NCI-H510A treated with DMSO at 0.1 percent for 48 hours (cell line): ENCODE data around the gene REPIN1.

Source experiments
- DNase-seq: peaks from one replicate; lab custom pipeline; 2025; lab: John Stamatoyannopoulos, UW

Gene REPIN1

DNA sequence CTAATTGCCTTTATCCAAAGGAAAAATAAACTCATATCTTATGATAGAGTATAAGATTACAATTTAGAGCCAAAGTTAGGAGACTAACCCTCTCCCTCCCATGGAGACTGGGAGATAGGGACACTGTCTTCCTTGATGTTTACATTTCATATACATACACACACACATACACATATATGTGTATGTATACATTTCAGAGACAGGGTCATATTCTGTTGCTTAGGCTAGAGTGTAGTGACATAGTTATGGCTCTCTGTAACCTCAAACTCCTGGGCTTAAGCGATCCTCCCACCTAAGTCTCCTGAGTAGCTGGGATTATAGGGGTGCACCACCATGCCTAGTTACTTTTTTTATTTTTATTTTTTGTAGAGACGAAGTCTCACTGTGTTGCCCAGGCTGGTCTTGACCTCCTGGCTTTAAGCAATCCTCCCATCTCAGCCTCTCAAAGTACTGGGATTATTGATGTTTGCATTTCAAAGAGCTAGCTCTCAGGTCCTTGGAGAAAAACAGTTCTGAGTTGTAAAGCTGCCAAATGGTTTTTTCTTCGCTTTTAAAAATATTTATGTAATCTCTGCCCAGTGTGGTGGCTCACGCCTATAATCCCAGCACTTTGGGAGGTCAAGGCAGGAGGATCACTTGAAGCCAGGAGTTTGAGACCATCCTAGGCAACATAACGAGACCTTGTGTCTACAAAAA lies 8.1 kb upstream of the REPIN1 start:
- DNase-seq, result no peak

DNA sequence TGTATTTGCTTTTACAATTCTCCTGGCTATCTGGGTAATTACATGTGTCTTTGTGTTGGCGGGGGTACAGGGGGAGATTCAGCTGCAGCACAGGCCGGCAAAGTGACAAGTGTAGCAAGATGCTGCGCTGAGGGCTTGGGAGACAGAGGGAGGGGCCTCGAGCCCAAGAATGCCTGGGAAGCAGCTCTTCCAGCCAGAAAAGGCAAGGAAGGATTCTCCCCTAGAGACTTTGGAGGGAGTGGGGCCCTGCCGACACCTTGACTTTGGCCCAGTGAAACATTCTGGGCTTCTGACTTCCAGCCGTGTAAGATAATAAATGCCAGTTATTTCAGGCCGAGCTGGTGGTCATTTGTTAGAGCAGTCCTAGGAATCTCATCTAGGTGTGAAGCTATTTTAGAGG lies 7.2 kb upstream of the REPIN1 start:
- DNase-seq, result no peak

DNA sequence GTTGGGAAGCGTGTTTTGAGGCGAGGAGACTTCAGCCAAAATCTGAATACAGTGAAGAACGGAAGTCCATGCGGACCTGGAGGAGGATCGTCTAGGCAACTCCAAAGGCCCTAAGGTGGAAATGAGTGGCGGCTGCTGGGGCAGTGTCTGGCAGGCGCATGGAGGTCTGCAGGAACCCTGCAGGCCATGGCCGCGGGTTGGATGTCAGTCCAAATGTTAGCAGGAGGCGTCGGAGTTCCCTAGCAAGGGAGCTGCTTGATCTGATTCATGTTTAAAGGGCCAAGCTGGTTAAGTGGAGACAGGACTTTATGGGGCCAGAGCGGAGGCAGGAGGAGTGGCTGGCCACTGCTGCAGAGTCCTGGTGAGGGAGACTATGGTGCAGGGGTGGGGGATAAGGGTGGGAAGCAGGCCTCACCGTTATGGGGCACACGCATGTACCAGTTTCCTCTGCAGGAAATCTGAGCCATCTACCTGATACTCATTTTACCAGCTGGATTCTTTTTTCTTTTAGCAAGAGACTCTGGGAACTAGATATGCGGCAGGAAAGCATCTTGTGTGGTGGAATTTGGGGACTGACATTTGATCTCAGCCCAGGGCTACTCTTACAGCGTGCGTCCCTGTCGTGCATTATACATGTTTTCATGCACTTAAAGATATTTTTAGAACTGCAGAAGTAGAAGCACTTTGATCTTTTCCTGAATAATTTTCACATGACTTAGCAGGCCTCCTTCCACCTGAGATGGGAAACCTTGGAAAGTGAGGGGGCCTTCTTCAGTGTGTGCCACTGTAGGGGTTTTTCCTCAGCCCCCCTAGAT lies 6.6 kb upstream of the REPIN1 start:
- DNase-seq, result no peak

DNA sequence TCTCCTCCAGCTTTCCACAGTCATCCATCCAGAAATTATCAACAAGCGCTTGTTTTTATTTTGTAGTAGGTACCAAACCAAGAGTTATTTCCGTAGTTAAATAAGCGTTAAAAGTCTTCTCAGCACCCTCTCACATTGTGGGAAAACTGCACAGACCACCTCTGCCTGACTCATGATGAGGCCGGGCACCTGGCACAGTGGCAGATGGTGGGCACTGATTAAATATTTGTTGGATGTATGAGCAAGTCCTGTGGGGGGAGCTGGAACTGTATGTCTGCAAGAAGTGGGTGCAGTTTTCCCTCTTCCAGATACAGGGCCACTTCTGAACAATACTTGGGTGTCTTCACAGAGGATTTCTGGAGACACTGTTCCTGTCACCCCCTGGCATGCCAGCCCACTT lies 5.3 kb upstream of the REPIN1 start:
- DNase-seq, result no peak

DNA sequence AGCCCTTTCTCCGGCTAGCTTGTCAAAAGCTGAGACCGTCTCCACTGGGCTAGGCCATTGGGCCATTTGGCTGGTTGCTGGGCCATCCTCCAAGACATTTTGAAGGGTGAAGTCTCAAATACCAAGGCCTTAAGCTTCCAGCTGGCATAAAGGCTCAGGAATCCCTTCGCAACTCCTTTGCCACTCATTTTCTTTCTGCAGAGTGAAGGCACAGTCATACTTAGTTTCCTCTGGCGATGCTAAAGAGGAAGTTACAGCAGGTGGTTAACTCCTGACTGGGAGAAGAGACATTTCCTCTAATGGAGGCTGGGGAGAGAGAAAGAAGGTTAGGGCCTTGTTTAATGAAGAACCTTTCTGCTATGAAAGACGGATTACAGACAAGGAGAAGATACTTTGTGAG lies 4.8 kb upstream of the REPIN1 start:
- DNase-seq, result no peak

DNA sequence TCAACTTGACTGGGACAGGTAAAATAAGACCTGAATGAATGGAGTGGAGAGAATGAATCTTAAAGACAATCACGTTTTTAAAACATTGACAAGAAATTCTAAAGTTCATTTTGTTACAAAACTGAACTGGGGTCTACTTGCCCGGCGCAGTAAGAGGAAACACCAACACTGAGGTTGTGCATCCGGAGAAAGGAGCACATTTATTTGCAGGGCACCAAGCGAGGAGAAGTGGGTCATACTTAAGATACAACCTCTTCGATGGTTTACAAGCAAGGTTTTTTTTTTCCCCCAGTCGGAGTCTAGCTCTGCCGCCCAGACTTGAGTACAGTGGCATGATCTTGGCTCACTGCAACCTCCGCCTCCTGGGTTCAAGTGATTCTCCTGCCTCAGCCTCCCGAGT lies 3.4 kb upstream of the REPIN1 start:
- no peak for DNase-seq

DNA sequence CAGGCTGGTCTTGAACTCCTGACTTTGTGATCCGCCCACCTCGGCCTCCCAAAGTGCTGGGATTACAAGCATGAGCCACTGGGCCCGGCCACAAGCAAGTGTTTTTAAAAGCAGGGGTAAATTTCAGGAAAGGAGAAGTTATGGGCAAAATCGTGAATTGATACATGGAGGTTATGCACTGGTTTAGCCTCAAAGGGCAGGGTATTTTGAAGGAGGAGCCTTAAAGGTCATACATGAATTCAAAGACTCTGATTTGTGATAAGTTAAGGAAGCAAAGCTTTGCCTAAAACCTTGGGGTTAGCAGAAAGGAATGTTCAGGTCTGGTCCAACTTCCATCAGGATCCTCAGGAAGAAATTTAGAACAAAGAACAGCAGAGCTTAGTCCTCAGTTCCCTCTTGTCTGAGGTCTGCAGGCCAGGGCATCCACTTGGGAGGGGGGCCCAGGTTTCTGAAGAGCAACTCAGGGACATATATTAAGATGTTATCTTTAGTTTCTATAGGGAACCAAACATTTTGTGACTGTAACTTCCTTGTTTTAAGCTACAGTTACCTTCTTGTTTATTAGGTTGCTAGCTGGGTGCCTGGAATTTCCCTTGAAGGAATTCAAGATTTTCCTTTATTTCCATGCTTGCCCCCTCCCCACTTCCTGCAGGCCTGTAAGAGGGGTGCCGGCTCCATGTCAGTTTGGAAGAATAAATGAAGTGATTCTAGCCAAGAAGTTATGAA lies 2.8 kb upstream of the REPIN1 start:
- DNase-seq, result no peak

DNA sequence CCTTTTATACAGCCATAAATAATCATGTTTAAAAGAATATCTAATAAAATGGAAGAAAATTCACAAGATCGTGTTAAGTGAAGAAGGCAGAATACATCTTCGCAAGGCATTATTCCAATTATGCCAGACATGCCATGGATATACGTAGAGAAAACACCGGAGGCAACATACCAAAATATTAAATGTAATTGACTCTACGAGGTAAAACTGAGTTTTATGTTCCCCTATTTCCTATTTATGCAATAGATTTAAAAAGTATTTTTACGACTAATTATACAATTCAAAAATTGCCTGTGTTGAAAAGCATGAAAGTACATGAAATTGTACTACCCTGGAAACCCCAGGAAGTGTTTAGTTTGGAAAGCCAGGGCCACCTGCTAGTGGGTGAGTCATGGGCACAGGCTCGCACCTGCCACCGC lies 936 bp upstream of the REPIN1 start:
- peak; percentile 68 for DNase-seq

DNA sequence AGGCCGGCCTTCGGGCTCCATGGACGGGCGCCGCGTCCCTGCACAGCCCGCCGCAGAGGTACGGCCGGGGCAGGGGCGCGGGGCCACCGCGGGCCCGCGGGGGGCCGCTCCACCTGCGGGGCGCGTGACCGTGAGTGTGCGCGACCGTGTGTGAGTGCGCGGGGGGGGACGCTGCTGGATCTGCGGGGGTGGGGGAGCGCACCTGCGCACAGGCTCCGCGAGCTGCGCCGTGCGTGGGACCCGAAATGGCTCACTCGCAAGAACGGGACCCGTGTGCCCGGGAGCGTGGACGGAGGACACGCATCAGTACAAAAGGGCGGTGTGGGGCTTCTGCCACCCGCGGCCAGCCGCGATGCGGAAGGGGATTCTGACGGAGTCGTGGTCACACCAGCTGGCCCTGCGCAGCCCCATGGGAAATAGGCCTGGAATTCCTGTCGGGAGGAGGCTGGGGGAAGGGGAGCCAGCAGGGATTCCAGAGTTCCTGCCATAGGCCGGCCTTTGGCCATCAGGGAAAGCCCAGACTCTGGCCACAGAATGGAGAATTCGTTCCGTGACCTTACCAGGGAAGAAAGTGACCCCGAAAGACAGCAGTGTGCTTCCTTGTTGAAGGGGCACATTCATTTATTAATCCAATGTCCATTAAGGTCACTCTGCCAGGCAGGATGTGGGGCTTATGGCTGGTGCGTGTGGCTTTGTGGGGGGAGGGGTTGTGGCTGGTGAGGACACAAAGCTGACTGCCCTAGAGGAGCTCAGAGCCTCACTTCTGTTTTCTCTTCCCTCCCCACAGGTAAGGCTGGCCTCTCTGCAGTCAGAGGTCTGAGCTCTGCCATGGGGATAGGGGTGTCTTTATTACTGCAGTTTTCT lies 494 bp downstream of the REPIN1 start:
- DNase-seq, result no peak

DNA sequence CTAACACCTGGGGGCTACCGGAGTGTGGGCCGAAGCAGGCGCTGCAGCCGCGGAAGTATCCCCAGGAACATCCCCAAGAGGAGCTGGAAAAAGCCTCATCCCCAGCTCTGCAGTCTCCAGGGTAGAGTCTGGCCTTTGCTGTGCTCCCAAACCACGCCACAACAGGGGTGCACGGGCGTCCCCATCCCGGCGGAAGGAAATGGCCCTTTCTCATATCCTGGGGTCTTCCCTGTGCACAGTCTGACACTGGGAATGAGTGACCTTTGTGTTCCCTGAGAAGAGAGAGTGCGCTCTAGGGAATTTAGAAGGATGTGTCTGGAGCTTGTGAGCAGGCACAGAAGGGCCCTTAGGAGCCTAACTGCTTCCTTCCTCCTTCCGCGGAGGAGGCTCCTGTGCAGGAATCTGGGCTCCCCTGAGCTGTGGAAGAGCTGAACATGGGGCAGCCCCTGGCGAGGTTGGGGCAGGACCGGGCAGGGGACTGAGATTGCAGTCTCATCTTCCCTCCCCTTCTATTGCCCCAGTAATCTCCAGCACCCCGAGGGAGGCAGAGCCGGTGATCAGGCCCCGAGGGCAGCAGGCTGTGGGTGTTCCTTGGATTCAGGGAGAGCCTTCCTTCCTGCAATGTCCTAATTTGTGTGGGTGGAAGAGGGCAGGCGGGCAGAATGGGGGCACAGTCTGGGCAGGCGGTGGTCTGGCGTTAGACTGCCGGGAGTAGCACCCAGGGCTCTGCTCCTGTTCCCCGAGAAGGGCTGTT lies 1.3 kb downstream of the REPIN1 start:
- no peak for DNase-seq

DNA sequence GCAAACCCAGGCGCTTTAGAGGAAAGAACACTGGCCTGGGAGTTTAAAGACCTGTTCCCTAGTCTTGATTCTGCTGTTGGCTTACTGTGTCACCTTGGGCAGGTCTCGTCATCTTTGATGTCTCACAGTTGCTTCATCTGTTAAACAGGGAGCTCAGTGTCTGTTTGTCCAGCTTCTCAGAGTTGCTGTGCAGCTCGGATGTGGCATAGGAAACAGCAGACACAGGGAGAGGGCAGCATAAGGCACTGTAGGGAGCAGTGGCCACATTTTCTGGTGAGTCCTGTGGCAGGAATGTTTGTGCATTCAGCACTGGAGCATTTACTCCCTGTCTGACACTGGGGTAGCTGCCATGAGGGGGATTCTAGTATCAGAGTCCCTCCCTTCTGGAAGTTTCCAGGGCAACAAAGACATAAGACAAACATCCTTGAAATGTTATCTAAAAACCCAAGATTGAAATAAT lies 2.0 kb downstream of the REPIN1 start:
- DNase-seq, result no peak

DNA sequence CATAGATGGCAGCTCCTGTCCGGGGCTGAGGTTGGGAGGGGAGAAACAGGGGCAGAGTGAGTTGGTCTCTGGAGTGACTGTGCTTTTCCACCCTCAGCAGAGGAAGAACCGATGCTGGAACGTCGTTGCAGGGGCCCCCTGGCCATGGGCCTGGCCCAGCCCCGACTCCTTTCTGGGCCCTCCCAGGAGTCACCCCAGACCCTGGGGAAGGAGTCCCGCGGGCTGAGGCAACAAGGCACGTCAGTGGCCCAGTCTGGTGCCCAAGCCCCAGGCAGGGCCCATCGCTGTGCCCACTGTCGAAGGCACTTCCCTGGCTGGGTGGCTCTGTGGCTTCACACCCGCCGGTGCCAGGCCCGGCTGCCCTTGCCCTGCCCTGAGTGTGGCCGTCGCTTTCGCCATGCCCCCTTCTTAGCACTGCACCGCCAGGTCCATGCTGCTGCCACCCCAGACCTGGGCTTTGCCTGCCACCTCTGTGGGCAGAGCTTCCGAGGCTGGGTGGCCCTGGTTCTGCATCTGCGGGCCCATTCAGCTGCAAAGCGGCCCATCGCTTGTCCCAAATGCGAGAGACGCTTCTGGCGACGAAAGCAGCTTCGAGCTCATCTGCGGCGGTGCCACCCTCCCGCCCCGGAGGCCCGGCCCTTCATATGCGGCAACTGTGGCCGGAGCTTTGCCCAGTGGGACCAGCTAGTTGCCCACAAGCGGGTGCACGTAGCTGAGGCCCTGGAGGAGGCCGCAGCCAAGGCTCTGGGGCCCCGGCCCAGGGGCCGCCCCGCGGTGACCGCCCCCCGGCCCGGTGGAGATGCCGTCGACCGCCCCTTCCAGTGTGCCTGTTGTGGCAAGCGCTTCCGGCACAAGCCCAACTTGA lies 2.7 kb downstream of the REPIN1 start:
- DNase-seq, result no peak

DNA sequence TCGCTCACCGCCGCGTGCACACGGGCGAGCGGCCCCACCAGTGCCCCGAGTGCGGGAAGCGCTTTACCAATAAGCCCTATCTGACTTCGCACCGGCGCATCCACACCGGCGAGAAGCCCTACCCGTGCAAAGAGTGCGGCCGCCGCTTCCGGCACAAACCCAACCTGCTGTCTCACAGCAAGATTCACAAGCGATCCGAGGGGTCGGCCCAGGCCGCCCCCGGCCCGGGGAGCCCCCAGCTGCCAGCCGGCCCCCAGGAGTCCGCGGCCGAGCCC lies 3.3 kb downstream of the REPIN1 start:
- DNase-seq, result no peak

DNA sequence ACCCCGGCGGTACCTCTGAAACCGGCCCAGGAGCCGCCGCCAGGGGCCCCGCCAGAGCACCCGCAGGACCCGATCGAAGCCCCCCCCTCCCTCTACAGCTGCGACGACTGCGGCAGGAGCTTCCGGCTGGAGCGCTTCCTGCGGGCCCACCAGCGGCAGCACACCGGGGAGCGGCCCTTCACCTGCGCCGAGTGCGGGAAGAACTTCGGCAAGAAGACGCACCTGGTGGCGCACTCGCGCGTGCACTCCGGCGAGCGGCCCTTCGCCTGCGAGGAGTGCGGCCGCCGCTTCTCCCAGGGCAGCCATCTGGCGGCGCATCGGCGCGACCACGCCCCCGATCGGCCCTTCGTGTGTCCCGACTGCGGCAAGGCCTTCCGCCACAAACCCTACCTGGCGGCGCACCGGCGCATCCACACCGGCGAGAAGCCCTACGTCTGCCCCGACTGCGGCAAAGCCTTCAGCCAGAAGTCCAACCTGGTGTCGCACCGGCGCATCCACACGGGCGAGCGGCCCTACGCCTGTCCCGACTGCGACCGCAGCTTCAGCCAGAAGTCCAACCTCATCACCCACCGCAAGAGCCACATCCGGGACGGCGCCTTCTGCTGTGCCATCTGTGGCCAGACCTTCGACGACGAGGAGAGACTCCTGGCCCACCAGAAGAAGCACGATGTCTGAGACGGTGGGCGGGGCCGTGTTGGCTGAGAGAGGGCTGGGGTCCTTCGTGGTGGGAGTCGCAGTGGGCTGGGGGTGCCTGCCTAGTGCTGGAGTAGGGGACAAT lies 3.8 kb downstream of the REPIN1 start:
- DNase-seq, result no peak

DNA sequence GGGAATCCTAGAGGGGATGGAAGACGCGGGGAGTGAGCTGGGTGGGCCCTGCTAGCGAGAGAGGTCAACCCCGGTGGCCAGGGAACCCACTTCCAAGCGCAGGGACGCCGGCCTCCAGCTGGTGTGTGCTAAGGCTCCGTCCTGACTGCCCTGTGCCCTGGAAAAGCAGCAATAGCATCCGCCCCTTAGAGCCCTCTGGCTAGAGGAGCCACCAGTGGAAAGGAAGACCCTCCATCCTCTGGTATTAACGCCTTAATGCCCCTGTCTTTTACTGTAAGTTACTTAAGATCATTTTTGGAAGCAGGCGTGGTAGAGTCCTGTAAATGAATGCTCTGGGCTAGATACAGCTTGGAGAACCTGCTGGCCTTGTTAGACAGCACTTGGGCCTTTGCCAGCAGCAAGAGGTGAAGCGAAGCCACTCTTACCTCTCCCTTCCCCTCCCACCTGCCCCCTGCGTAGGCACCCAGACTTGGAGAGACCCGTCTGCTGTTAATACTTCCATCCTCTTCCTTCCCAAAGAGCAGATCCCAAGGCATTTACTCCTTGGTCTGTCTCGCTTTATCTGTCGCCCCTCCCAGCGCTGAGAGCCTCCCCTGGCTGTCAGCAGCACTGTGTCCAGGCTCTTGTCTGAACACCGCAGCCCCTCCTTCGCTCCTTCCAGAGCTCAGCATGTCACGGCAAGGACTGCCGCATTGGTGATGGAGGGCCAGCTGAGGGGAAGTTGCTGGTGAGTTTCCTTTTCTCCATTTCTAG lies 4.6 kb downstream of the REPIN1 start:
- peak; percentile 42 for DNase-seq

DNA sequence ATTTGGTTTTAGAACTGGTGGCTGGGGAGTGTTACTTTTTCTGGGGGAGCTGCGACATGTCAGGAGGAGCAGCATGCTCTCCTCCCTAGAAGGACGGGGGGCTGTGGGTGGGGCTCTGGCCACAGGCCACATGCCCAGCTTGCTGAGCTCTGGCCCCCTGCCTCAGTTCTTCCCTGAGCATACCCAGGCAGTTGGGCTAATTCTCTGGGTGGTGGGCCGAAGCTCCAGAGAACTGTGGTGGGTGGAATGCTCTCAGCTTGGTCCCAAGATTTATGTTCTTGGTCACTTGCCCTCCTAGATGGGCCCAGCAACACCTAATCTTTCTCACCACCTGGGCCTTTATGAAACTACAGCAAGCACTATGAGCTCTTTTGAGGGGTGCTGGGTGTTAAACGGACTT lies 5.4 kb downstream of the REPIN1 start:
- DNase-seq, result no peak

DNA sequence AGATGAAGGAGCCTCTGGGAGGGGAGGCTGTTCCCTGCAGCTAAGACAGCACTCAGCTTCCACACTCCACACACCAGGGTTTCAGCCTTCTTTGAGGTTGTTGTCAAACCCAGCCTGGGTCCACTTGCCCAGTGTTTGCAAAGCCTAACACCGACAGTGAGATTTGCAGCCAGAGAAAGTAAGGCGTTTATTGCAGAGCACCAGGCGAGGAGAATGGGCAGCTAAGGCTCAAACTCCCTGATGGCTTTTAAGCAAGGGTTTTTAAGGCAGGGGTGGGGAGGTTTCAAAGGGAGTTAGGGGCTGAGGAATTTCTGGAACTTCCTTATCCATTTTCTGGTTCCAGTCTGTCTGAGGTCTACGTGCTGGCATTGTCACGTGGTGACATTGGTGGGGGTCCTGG lies 5.8 kb downstream of the REPIN1 start:
- DNase-seq, result no peak

DNA sequence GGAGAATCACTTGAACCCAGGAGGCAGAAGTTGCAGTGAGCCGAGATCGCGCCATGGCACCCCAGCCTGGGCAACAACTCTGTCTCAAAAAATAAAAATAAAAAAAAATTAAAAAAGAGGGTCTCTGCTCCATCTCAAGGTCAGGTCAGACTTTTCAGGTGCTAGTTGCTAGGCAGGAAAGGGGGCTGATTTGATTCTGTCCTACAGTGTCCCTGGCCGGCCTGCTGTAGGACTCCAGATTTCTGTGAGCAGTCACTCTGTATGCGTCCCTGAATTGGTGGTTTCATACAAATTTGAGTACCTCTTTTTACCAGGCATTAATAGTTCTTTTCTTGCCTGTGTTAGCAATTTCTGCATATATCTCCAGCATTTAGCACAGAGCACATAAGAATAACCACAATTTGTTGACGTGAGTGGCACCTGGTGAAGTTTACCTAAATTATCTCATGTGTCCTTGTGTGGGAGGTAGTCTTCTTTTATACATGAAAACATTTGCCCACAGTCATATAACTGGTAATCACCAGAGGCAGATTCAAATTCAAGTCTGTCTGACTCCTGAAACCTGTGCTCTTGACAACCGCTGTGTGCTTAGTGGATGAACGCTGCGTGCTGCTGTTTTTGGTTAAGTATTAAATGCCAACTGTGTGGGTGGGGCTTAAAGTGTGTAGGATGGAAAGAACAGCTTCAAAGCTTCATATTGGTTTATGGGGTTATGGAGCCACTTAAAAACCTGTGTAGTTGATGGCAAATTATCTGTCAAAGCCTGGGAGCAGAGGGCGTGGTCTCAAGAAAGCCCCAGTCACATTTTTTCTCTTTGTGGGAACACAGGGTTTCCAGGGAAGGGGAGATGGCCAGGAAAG lies 7.3 kb downstream of the REPIN1 start:
- DNase-seq, result no peak
